Progenitor cell of endocrine pancreas (in vitro differentiated cells): ENCODE results near the gene MMP11. TPM values are rescaled to one million over a fixed set of nuclear protein-coding genes. Genes with fewer than 3 reads are reported as not detected.

Source experiments
- DNase-seq: peaks from one replicate; pipeline ENCODE4 v3.0.0; 2021; ENCODE audit warnings: low spot score; ENCODE audit not compliant: unreplicated experiment
- H3K27ac Mint-ChIP-seq: 2 replicates; pipeline ENCODE4 v1.8.0; 2021; ENCODE audit warnings: mild to moderate bottlenecking, moderate library complexity, mixed read lengths
- H3K27me3 Mint-ChIP-seq: 2 replicates; pipeline ENCODE4 v1.8.0; 2021; ENCODE audit warnings: mixed read lengths
- H3K36me3 Mint-ChIP-seq: 2 replicates; pipeline ENCODE4 v1.8.0; 2022; ENCODE audit warnings: mixed read lengths; ENCODE audit not compliant: insufficient read depth
- H3K4me1 Mint-ChIP-seq: 2 replicates; pipeline ENCODE4 v1.8.0; 2021; ENCODE audit warnings: low read depth, mixed read lengths
- H3K4me3 Mint-ChIP-seq: 2 replicates; pipeline ENCODE4 v1.8.0; 2021; ENCODE audit warnings: low read depth, mild to moderate bottlenecking, moderate library complexity, mixed read lengths
- H3K9me3 Mint-ChIP-seq: 2 replicates; pipeline ENCODE4 v1.8.0; 2021; ENCODE audit warnings: low read depth, mixed read lengths
- total RNA-seq: library from RNA; stranded (reverse); gene quantifications from 2 replicates; pipeline ENCODE4 v1.2.1, GENCODE V29; 2021
- TF ChIP-seq, protein P1 (sequence below): fragments of 200-600 bp; sonication (generic); IDR thresholded peaks from one replicate; pipeline ENCODE4 v1.5.0; 2021; ENCODE audit warnings: antibody characterized with exemption, mild to moderate bottlenecking; ENCODE audit not compliant: unreplicated experiment

Gene MMP11
- total RNA-seq, 1 donor from 2014 or later, result 50.2 TPM

DNA sequence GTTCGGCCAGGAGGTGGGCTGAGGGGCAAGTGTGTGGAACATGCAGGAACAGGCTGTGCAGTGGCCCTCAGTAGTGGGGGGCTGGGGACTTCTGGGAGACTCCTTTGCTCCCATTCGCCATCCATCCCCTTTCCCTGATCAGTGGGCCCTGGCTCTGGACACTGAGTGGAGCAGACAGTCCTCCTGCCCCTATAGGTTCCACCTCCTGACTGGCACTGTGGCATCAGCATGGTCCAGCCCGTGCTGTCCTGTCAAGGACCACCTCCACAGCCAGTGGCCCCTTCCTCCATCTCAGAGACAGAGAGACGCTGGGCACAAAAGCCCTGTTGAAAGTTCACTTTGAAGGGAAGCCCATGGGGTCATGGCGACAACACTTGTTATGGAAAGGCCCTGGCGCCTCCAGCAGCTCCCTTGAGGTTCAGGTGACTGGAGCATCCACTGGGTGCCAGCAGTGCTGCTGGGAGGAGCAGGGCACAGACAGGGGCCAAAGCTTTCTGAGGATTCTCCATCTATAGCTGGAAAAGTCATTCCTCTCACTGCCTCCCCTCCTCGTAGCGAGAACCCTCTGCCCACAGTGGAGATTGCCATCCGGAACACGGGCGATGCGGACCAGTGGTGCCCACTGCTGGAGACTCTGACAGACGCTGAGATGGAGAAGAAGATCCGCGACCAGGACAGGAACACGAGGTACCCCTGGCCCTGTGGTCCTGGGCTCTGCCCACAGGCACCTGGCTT, 60.5 kb downstream of the MMP11 start:
- DNase-seq, result no peak
- H3K9me3 Mint-ChIP-seq, result no peaks in the 10 kb centered on the region
- H3K4me1 Mint-ChIP-seq, result peaks cover 4% of the 10 kb centered on the region
- no peak overlapping the region for H3K27ac Mint-ChIP-seq
- H3K36me3 Mint-ChIP-seq, result peaks cover 20% of the 10 kb centered on the region
- no peaks in the 10 kb centered on the region for H3K27me3 Mint-ChIP-seq
- TF ChIP-seq, protein P1, sequence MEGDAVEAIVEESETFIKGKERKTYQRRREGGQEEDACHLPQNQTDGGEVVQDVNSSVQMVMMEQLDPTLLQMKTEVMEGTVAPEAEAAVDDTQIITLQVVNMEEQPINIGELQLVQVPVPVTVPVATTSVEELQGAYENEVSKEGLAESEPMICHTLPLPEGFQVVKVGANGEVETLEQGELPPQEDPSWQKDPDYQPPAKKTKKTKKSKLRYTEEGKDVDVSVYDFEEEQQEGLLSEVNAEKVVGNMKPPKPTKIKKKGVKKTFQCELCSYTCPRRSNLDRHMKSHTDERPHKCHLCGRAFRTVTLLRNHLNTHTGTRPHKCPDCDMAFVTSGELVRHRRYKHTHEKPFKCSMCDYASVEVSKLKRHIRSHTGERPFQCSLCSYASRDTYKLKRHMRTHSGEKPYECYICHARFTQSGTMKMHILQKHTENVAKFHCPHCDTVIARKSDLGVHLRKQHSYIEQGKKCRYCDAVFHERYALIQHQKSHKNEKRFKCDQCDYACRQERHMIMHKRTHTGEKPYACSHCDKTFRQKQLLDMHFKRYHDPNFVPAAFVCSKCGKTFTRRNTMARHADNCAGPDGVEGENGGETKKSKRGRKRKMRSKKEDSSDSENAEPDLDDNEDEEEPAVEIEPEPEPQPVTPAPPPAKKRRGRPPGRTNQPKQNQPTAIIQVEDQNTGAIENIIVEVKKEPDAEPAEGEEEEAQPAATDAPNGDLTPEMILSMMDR, result no peak
- no peak overlapping the region for H3K4me3 Mint-ChIP-seq

Other genes with a start within 250 kb of the MMP11 start
- not detected in 2 replicates for gene IGLL1, start 192.6 kb upstream of the MMP11 start, total RNA-seq
- gene DRICH1, start 140.5 kb upstream of the MMP11 start, total RNA-seq, result 8.6 and 11.1 TPM in 2 replicates
- gene RGL4, start 81.8 kb upstream of the MMP11 start, total RNA-seq, result 0.07 TPM in 1 of 2 replicates, not detected in the other
- 8.9 and 9.8 TPM in 2 replicates for gene ZNF70, start 21.7 kb upstream of the MMP11 start, total RNA-seq
- gene VPREB3, start 18.4 kb upstream of the MMP11 start, total RNA-seq, result not detected in 2 replicates
- gene C22orf15, start 9.9 kb upstream of the MMP11 start, total RNA-seq, result not detected in 2 replicates
- gene CHCHD10, start 4.9 kb upstream of the MMP11 start, total RNA-seq, result 39.5 and 42.3 TPM in 2 replicates
- 185 and 195 TPM in 2 replicates for gene SMARCB1, start 14.1 kb downstream of the MMP11 start, total RNA-seq
- 1.5 and 2.8 TPM in 2 replicates for gene DERL3, start 66.2 kb downstream of the MMP11 start, total RNA-seq
- 39.7 and 40.1 TPM in 2 replicates for gene SLC2A11, start 85.0 kb downstream of the MMP11 start, total RNA-seq
- gene MIF, start 121.5 kb downstream of the MMP11 start, total RNA-seq, result 562 and 580 TPM in 2 replicates
- gene GSTT2B, start 188.3 kb downstream of the MMP11 start, total RNA-seq, result 4.8 and 5.4 TPM in 2 replicates
- gene DDTL, start 194.0 kb downstream of the MMP11 start, total RNA-seq, result not detected in 2 replicates
- gene DDT, start 201.6 kb downstream of the MMP11 start, total RNA-seq, result 93.3 and 102 TPM in 2 replicates
- gene GSTT2, start 207.3 kb downstream of the MMP11 start, total RNA-seq, result 0.47 and 0.60 TPM in 2 replicates
- not detected in 2 replicates for gene GSTT4, start 232.6 kb downstream of the MMP11 start, total RNA-seq
- gene CABIN1, start 238.5 kb downstream of the MMP11 start, total RNA-seq, result 91.4 and 102 TPM in 2 replicates